NCI-H128 (cell line): Measurements from ENCODE around the gene TAF3.

ENCODE experiments used
- DNase-seq: peaks from one replicate; lab custom pipeline; 2025; ENCODE audit not compliant: unreplicated experiment; lab: John Stamatoyannopoulos, UW

The TAF3 gene

GRCh38 chr10:8055420-8056349 lies 237.4 kb downstream of the TAF3 start:
- DNase-seq: no peak

- DNase-seq: no peak
Measured at GRCh38 chr10:8056378-8056777, 238.1 kb downstream of the TAF3 start.

GRCh38 chr10:8056871-8057331 lies 238.6 kb downstream of the TAF3 start:
- DNase-seq: no peak

GRCh38 chr10:8057636-8058273 lies 239.4 kb downstream of the TAF3 start:
- DNase-seq: no peak

GRCh38 chr10:8058274-8059111 lies 240.2 kb downstream of the TAF3 start:
- DNase-seq: no peak

- DNase-seq: no peak
Measured at GRCh38 chr10:8059191-8059936, 241.1 kb downstream of the TAF3 start.

- DNase-seq: no peak
Measured at GRCh38 chr10:8060010-8060703, 241.9 kb downstream of the TAF3 start.

- no peak for DNase-seq
Measured at GRCh38 chr10:8060704-8061121, 242.4 kb downstream of the TAF3 start.

- DNase-seq: no peak
Measured at GRCh38 chr10:8061274-8062211, 243.2 kb downstream of the TAF3 start.

GRCh38 chr10:8063128-8063908 lies 245.0 kb downstream of the TAF3 start:
- no peak for DNase-seq

- DNase-seq: no peak
Measured at GRCh38 chr10:8063935-8064334, 245.6 kb downstream of the TAF3 start.

GRCh38 chr10:8064436-8064835 lies 246.1 kb downstream of the TAF3 start:
- no peak for DNase-seq

- no peak for DNase-seq
Measured at GRCh38 chr10:8065651-8066050, 247.3 kb downstream of the TAF3 start.

GRCh38 chr10:8066124-8066523 lies 247.8 kb downstream of the TAF3 start:
- no peak for DNase-seq
